ENCODE results near the gene DPT.

Gene DPT

DNA sequence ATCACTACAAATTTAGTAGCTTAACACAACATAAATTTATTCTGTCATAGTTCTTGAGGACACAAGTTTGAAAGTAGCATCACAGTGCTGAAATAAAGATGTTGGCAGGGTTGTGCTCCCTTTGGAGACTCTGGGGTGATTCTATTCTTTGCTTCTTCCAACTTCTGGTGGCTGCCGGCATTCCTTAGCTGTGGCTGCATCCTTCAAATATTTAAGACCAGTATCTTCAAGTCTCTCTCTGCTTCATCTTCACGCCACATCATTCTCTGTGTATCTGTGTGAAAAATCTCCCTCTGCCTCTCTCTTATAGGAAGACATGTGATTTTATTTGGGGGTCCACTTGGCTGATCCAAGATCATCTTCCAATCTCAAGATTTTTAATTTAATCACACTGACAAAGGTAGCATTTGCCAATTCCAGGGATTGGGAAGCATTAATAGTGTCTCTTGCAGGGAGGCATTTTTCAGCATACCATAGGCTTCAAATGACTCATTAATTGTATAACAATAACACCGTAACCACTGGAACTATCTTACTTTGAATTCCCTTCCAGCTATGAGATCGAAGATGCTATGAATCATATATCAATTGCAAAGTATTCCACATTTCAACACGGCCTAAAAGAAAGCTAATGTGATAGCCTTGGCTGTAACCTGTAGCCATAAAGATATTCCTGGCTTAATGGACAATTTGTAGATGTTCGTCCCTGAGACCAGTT, 74.6 kb downstream of the DPT start:
- DNase-seq: no peak

GRCh38 chr1:168653567-168653966, 75.4 kb downstream of the DPT start:
- DNase-seq: no peak

GRCh38 chr1:168645721-168646120, 83.3 kb downstream of the DPT start:
- no peak for DNase-seq

Measured in inflammatory macrophage treated with lipopolysaccharide for 4 hours (primary cell).